Measurements from ENCODE around the gene EPSTI1.

- TF ChIP-seq CTCF (IDR thresholded peaks at IDR 0.05) (no peak), POLR2A (IDR thresholded peaks at IDR 0.05) (no peak)
Measured at GRCh38 chr13:42947925-42948324, 44.1 kb downstream of the EPSTI1 start.

Data from transverse colon (tissue), 3 donors.